Type B pancreatic cell (in vitro differentiated cells): ENCODE results near the gene ATP6V1G3. TPM values are rescaled to one million over a fixed set of nuclear protein-coding genes. Genes with fewer than 3 reads are reported as not detected.

Experiments used
- DNase-seq: peaks from one replicate; pipeline ENCODE4 v3.0.0; 2021; ENCODE audit warnings: mixed read lengths; ENCODE audit not compliant: unreplicated experiment; ENCODE audit errors: extremely low spot score
- H3K27ac Mint-ChIP-seq: 2 replicates; pipeline ENCODE4 v1.8.0; 2021; ENCODE audit warnings: mild to moderate bottlenecking, mixed read lengths
- H3K27me3 Mint-ChIP-seq: 2 replicates; pipeline ENCODE4 v1.8.0; 2021; ENCODE audit warnings: mixed read lengths
- H3K36me3 Mint-ChIP-seq: 2 replicates; pipeline ENCODE4 v1.8.0; 2021; ENCODE audit warnings: mixed read lengths
- H3K4me1 Mint-ChIP-seq: one replicate; pipeline ENCODE4 v1.8.0; 2021; ENCODE audit warnings: mixed read lengths; ENCODE audit not compliant: unreplicated experiment
- H3K4me3 Mint-ChIP-seq: 2 replicates; pipeline ENCODE4 v1.8.0; 2021; ENCODE audit warnings: mild to moderate bottlenecking, mixed read lengths
- H3K9me3 Mint-ChIP-seq: 2 replicates; pipeline ENCODE4 v1.8.0; 2021; ENCODE audit warnings: mixed read lengths
- CTCF ChIP-seq: fragments of 200-600 bp; sonication (generic); conservative IDR thresholded peaks from 2 replicates; pipeline ENCODE4 v1.5.0; 2021; ENCODE audit warnings: antibody characterized with exemption, mild to moderate bottlenecking
- total RNA-seq: library from RNA; stranded (reverse); gene quantifications from 2 replicates; pipeline ENCODE4 v1.2.1, GENCODE V29; 2021; ENCODE audit warnings: low replicate concordance

Gene ATP6V1G3
- total RNA-seq, 1 donor from 2014 or later: 0.89 TPM

- no peak for DNase-seq
- Mint-ChIP-seq H3K36me3 (no peaks in the 10 kb centered on the region), H3K27ac (no peak overlapping the region), H3K9me3 (peaks cover 4% of the 10 kb centered on the region), H3K27me3 (peaks cover 3% of the 10 kb centered on the region), H3K4me1 (peaks cover 11% of the 10 kb centered on the region), H3K4me3 (no peak overlapping the region)
- TF ChIP-seq CTCF: no peak
Observed at GRCh38 chr1:198560161-198560560, 19.7 kb upstream of the ATP6V1G3 start.

GRCh38 chr1:198559362-198559761, 18.9 kb upstream of the ATP6V1G3 start:
- H3K9me3 Mint-ChIP-seq: peaks cover 4% of the 10 kb centered on the region
- no peak for DNase-seq
- no peak overlapping the region for H3K4me3 Mint-ChIP-seq
- peaks cover 11% of the 10 kb centered on the region for H3K4me1 Mint-ChIP-seq
- H3K36me3 Mint-ChIP-seq: no peaks in the 10 kb centered on the region
- no peak for TF ChIP-seq CTCF
- H3K27me3 Mint-ChIP-seq: peaks cover 3% of the 10 kb centered on the region
- no peak overlapping the region for H3K27ac Mint-ChIP-seq

GRCh38 chr1:198558402-198558801, 17.9 kb upstream of the ATP6V1G3 start:
- Mint-ChIP-seq H3K4me3 (no peak overlapping the region), H3K4me1 (peaks cover 11% of the 10 kb centered on the region), H3K36me3 (no peaks in the 10 kb centered on the region), H3K27me3 (peaks cover 3% of the 10 kb centered on the region), H3K9me3 (peaks cover 4% of the 10 kb centered on the region), H3K27ac (no peak overlapping the region)
- no peak for DNase-seq
- TF ChIP-seq CTCF: no peak

GRCh38 chr1:198556971-198557370, 16.5 kb upstream of the ATP6V1G3 start:
- DNase-seq: no peak
- Mint-ChIP-seq H3K4me1 (peaks cover 11% of the 10 kb centered on the region), H3K9me3 (peaks cover 4% of the 10 kb centered on the region), H3K27ac (no peak overlapping the region), H3K36me3 (no peaks in the 10 kb centered on the region), H3K27me3 (peaks cover 3% of the 10 kb centered on the region), H3K4me3 (no peak overlapping the region)
- TF ChIP-seq CTCF: no peak

GRCh38 chr1:198552668-198553416, 12.4 kb upstream of the ATP6V1G3 start:
- TF ChIP-seq CTCF: peak; percentile 26
- Mint-ChIP-seq H3K4me3 (no peak overlapping the region), H3K36me3 (no peaks in the 10 kb centered on the region), H3K4me1 (peaks cover 11% of the 10 kb centered on the region), H3K27me3 (peaks cover 3% of the 10 kb centered on the region), H3K27ac (no peak overlapping the region), H3K9me3 (peaks cover 4% of the 10 kb centered on the region)
- no peak for DNase-seq
